Measurements from ENCODE around the gene DNAJB2.

The DNAJB2 gene

DNA sequence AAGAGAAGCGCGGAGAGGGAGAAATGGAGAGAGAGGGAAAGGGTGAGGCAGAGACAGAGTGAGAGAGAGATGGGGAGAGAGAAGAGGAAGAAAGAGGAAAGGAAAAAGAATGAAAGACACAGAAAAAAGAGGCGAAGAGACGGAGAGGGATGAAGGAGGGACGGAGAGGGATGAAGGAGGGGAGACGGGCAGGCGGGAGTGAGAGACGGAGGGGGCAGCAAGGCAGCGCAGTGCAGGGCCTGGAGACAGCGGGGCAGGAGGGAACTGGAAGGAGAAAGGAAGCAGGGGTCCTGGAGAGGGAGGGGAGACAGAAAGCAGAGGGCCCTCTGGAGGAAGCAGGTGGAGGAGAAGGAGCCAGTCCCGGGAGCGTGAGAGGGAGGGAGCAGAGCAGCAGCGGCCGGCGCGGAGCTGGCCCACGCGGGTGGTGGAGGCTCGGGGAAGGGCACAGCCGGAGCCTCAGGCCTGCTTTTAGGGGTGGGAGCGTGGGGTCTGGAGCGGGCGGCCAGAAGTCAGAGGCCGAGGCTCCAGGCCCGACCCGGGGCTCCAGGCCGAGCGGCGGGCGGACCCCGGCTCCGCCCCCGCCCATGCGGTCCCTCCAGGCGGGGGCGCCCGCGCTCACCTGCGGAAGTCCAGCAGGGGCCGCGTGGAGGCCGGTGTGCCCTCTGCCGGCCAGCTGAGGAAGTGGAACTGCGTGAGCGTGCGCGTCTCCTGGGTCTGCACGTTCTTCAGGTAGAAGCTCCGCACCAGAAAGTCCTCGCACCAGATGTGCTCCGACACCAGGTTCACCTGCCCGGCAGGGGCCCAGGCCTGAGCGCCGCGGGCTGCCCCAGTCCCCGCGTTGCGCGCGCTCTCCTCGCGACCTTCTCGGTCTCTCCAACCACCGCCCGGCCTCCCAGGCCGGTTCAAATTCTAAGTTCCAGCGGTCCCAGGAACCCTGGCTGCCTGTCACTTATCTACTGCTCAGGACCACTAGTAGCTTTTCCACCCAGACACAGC is 15.5 kb downstream of the DNAJB2 start:
- peak; percentile 82 for DNase-seq (ENCODE audit: low read depth)
- TF ChIP-seq, protein P1, sequence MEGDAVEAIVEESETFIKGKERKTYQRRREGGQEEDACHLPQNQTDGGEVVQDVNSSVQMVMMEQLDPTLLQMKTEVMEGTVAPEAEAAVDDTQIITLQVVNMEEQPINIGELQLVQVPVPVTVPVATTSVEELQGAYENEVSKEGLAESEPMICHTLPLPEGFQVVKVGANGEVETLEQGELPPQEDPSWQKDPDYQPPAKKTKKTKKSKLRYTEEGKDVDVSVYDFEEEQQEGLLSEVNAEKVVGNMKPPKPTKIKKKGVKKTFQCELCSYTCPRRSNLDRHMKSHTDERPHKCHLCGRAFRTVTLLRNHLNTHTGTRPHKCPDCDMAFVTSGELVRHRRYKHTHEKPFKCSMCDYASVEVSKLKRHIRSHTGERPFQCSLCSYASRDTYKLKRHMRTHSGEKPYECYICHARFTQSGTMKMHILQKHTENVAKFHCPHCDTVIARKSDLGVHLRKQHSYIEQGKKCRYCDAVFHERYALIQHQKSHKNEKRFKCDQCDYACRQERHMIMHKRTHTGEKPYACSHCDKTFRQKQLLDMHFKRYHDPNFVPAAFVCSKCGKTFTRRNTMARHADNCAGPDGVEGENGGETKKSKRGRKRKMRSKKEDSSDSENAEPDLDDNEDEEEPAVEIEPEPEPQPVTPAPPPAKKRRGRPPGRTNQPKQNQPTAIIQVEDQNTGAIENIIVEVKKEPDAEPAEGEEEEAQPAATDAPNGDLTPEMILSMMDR (IDR thresholded peaks at IDR 0.05; ENCODE audit: low read length, missing control alignments), result peak; percentile 66
- peak overlapping the region; percentile 47 for H3K4me3 ChIP-seq (replicated peaks; ENCODE audit: low read depth, low read length)

DNA sequence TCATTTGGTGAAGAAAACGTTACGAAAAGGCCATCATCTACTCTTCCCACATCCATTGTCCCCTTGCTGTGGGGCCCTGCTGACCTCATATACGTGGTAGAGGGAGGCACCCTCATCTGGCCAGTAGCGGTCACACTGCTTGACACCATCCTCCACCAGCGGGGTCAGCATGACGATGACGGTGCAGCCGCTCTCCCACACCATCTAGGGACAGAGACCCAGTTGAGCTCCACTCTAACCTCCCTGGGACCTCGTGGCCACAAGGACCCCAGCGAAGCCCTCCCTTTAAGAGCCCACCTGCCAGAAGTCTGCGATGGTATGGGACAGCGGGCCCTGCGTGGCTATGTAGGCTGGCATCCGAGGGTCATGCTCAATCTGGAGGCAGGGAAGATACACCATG is 17.0 kb downstream of the DNAJB2 start:
- H3K4me3 ChIP-seq (replicated peaks; ENCODE audit: low read depth, low read length), result no peak overlapping the region
- TF ChIP-seq, protein P1 (IDR thresholded peaks at IDR 0.05; ENCODE audit: low read length, missing control alignments), result no peak
- DNase-seq (ENCODE audit: low read depth), result no peak

DNA sequence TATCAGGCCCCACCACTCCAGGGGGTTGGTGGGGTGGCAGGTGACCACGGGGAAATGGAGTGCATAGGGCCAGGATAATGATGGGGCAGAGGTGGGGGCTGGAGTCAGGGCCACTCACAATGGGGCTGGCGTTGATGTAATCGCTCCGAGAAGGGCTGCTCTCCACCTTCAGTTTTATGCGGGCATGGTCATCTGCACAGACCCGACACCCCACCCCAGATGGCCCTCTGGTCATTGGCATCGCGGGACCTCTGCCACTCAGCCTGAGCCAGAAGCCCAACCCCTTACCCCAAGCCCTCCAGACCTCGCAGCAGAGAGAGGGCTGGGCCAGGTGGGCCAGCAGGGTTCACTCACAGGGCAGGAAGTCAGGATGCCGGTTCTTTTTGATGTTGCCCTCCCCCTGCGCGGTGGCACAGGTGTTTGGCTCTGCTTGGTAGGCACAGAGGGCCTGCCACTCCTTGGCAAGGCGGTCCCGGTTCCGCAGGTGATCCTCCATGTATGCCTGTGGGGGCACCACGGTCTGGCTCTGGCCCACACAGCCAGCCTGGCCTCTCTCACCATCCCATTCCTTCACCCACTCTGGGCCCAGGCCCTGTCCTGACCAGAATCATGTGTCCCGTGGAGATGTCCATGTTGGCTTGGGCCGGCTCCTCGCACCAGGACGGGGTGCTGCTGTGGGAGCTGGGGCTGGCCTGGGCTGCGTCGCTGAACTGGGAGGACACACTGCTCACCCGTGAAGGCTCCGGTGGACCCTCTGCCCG is 17.6 kb downstream of the DNAJB2 start:
- no peak overlapping the region for H3K4me3 ChIP-seq (replicated peaks; ENCODE audit: low read depth, low read length)
- TF ChIP-seq, protein P1 (IDR thresholded peaks at IDR 0.05; ENCODE audit: low read length, missing control alignments), result no peak
- no peak for DNase-seq (ENCODE audit: low read depth)

DNA sequence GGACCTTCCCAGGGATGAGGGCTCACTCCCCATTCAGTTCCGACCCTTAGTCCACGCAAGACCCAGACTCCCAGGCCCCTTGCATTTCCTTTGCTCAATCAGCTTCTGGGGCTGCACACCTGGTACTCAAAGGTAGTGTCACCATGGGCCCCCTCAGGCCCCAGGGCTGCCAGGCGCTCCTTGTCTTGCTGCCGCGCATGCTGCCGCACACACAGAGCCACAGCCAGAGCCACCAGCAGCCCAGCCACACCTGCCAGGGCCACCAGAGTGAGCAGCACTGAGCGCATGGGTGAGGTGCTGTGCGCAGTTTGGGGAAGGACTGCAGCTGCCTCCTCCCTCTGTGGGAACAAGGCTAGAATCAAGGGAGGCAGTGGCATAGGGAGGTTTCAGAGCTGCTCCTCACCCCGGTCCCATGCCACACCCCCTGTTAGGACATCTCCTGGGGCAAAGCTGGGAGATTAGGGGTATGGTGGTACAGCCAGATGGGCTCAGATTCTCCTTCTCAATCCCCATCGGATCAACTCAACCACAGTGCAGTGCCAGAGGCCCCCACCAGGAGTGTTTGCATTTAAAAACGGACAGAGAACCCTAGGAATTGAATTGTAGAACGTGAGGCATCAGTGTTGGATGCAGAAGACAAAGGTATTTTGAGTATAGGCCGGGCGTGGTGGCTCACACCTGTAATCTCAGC is 18.7 kb downstream of the DNAJB2 start:
- DNase-seq (ENCODE audit: low read depth), result no peak
- TF ChIP-seq, protein P1 (IDR thresholded peaks at IDR 0.05; ENCODE audit: low read length, missing control alignments), result peak; percentile 25
- H3K4me3 ChIP-seq (replicated peaks; ENCODE audit: low read depth, low read length), result no peak overlapping the region

DNA sequence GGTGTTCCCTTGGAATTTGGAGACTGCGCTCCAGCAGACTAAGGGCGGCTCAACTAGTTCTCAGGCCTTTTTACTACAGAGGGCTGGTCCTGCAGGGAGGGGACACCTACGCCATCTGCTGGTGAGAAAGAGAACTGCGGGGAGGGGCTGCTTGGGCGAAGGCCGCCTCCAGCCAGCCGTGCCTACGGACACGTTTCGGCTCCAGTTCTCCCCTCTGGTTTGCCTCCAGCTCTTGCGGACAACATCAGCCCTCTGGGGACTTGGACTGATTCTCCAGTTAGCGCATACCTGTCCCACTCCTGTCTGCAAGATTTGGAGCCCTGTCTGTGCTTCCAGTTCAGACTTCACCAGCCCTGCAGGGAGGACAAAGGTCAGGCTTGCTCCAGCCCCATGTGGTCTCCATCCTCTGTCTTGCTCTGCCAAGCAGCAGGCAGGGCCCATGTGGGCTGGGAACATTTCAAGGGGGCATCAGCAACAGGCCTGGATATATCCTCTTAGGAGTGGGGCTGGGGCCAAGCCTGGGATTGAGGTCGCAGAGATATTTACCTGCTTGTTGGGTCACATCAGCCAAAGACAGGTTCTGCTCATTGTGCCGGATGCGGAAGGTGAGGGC is 19.7 kb downstream of the DNAJB2 start:
- DNase-seq (ENCODE audit: low read depth), result peak; percentile 84
- H3K4me3 ChIP-seq (replicated peaks; ENCODE audit: low read depth, low read length), result no peak overlapping the region
- TF ChIP-seq, protein P1 (IDR thresholded peaks at IDR 0.05; ENCODE audit: low read length, missing control alignments), result peak; percentile 96

DNA sequence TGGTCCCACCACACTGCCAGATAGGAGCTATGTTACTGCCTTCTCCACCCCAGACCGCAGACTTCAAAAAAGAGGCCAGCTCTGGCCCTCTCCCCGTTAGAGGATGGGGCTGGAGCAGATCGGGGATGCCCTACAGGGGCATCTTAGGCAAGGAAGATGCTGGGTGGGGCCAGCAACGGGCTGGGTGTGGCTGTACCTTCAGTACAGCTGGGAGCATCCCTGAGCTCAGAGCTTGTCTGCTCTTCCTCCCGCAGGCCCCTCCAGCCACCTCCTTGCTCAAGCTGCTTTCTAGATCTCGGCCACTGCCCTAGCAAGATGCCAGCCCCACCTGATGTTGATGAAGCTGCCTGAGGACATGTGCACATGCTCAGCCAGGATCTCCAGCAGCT is 20.2 kb downstream of the DNAJB2 start:
- TF ChIP-seq, protein P1 (IDR thresholded peaks at IDR 0.05; ENCODE audit: low read length, missing control alignments), result no peak
- H3K4me3 ChIP-seq (replicated peaks; ENCODE audit: low read depth, low read length), result no peak overlapping the region
- DNase-seq (ENCODE audit: low read depth), result no peak
